AG09319 (cell line): Measurements from ENCODE around the gene CAMK2D.

ENCODE experiments used
- DNase-seq: peaks from one replicate; pipeline ENCODE4 v3.0.0-alpha.2; 2010; ENCODE audit warnings: low read depth; ENCODE audit errors: extremely low read depth
- CTCF ChIP-seq: IDR thresholded peaks from 2 replicates; pipeline ENCODE4 v1.5.1; 2011; ENCODE audit warnings: low read depth, mild to moderate bottlenecking, inconsistent platforms, low read length, moderate library complexity

Gene CAMK2D

GRCh38 chr4:113584407-113585150 is 177.0 kb downstream of the CAMK2D start:
- no peak for DNase-seq
- TF ChIP-seq CTCF: no peak

- DNase-seq: no peak
- TF ChIP-seq CTCF: no peak
Observed at GRCh38 chr4:113582737-113583136, 178.8 kb downstream of the CAMK2D start.

GRCh38 chr4:113579360-113579759 is 182.2 kb downstream of the CAMK2D start:
- no peak for DNase-seq
- no peak for TF ChIP-seq CTCF

GRCh38 chr4:113576947-113577678 is 184.4 kb downstream of the CAMK2D start:
- DNase-seq: no peak
- no peak for TF ChIP-seq CTCF

GRCh38 chr4:113575401-113575800 is 186.1 kb downstream of the CAMK2D start:
- no peak for TF ChIP-seq CTCF
- DNase-seq: no peak

- TF ChIP-seq CTCF: no peak
- DNase-seq: no peak
Observed at GRCh38 chr4:113574636-113575103, 186.9 kb downstream of the CAMK2D start.

GRCh38 chr4:113572620-113573019 is 188.9 kb downstream of the CAMK2D start:
- TF ChIP-seq CTCF: no peak
- no peak for DNase-seq
